HG03457 (cell line): ENCODE data around the gene ACTRT2.

Experiments used
- ATAC-seq: cut with Tn5 transposase; IDR thresholded peaks from one replicate; pipeline ENCODE4 v1.9.1; 2021; ENCODE audit warnings: moderate number of reproducible peaks; ENCODE audit not compliant: unreplicated experiment

The ACTRT2 gene

GRCh38 chr1:2983319-2983705 lies 38.0 kb upstream of the ACTRT2 start:
- ATAC-seq = no peak

- no peak for ATAC-seq
These were observed 37.4 kb upstream of the ACTRT2 start for GRCh38 chr1:2983706-2984398.

- no peak for ATAC-seq
These were observed 36.7 kb upstream of the ACTRT2 start for GRCh38 chr1:2984399-2985061.

- ATAC-seq = no peak
These were observed 36.2 kb upstream of the ACTRT2 start for GRCh38 chr1:2985067-2985561.

GRCh38 chr1:2985694-2986548 lies 35.3 kb upstream of the ACTRT2 start:
- no peak for ATAC-seq

- no peak for ATAC-seq
These were observed 34.5 kb upstream of the ACTRT2 start for GRCh38 chr1:2986549-2987305.

- no peak for ATAC-seq
These were observed 33.5 kb upstream of the ACTRT2 start for GRCh38 chr1:2987773-2988172.

- no peak for ATAC-seq
These were observed 33.0 kb upstream of the ACTRT2 start for GRCh38 chr1:2988256-2988655.

GRCh38 chr1:2989185-2989584 lies 32.1 kb upstream of the ACTRT2 start:
- ATAC-seq = no peak

- ATAC-seq = no peak
These were observed 31.3 kb upstream of the ACTRT2 start for GRCh38 chr1:2989976-2990375.

- no peak for ATAC-seq
These were observed 30.7 kb upstream of the ACTRT2 start for GRCh38 chr1:2990376-2991115.

- ATAC-seq = no peak
These were observed 29.3 kb upstream of the ACTRT2 start for GRCh38 chr1:2991753-2992495.

GRCh38 chr1:2998503-2999100 lies 22.7 kb upstream of the ACTRT2 start:
- ATAC-seq = no peak

- no peak for ATAC-seq
These were observed 22.1 kb upstream of the ACTRT2 start for GRCh38 chr1:2999138-2999537.

- ATAC-seq = no peak
These were observed 21.7 kb upstream of the ACTRT2 start for GRCh38 chr1:2999571-2999970.

- ATAC-seq = no peak
These were observed 21.1 kb upstream of the ACTRT2 start for GRCh38 chr1:3000214-3000613.

- ATAC-seq = no peak
These were observed 20.4 kb upstream of the ACTRT2 start for GRCh38 chr1:3000671-3001470.
